Osteocyte (in vitro differentiated cells): ENCODE measurements around the gene KCTD16. TPM values are rescaled to one million over a fixed set of nuclear protein-coding genes. Genes with fewer than 3 reads are reported as not detected.

Experiments used
- DNase-seq: peaks from one replicate; pipeline ENCODE4 v3.0.0; 2021; ENCODE audit warnings: mixed read lengths; ENCODE audit not compliant: unreplicated experiment; ENCODE audit errors: extremely low spot score
- H3K27ac Mint-ChIP-seq: one replicate; pipeline ENCODE4 v1.8.0; 2021; ENCODE audit warnings: mild to moderate bottlenecking, mixed read lengths; ENCODE audit not compliant: unreplicated experiment
- H3K27me3 Mint-ChIP-seq: one replicate; pipeline ENCODE4 v1.8.0; 2021; ENCODE audit warnings: mixed read lengths; ENCODE audit not compliant: unreplicated experiment
- H3K36me3 Mint-ChIP-seq: one replicate; pipeline ENCODE4 v1.8.0; 2021; ENCODE audit warnings: mixed read lengths; ENCODE audit not compliant: unreplicated experiment
- H3K4me1 Mint-ChIP-seq: one replicate; pipeline ENCODE4 v1.8.0; 2021; ENCODE audit warnings: mixed read lengths; ENCODE audit not compliant: unreplicated experiment
- H3K4me3 Mint-ChIP-seq: one replicate; pipeline ENCODE4 v1.8.0; 2021; ENCODE audit warnings: mild to moderate bottlenecking, moderate library complexity, mixed read lengths; ENCODE audit not compliant: unreplicated experiment
- H3K9me3 Mint-ChIP-seq: one replicate; pipeline ENCODE4 v1.8.0; 2021; ENCODE audit warnings: mixed read lengths; ENCODE audit not compliant: unreplicated experiment
- total RNA-seq: library from RNA; stranded (reverse); gene quantifications from 2 replicates; pipeline ENCODE4 v1.2.1, GENCODE V29; 2021
- TF ChIP-seq, protein P1 (sequence below): fragments of 200-600 bp; sonication (generic); IDR thresholded peaks from 2 replicates; pipeline ENCODE4 v1.5.0; 2021; ENCODE audit warnings: antibody characterized with exemption, mild to moderate bottlenecking, moderate library complexity

Gene KCTD16
- total RNA-seq, 1 donor from 2014 or later, result 0.51 TPM

DNA sequence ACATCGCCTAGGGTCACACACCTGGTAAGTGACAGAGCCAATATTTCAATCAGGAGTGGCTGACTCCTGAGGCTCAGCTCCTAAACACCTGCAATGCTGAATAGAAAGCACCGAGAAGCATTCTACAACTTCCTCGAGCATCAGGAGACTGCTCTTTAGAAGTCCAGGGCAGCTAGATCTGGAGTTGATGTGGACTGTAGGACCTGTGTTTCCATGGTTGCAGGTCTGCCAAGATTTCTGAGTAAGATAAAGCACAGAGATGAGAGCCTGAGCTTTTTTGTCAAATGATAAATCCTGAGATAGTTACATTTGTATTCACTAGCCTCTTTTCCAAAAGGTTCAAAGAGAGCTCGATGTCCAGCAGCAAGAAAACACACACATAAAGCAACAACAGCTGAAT, 44.0 kb upstream of the KCTD16 start:
- H3K27ac Mint-ChIP-seq, result no peak overlapping the region
- TF ChIP-seq, protein P1, sequence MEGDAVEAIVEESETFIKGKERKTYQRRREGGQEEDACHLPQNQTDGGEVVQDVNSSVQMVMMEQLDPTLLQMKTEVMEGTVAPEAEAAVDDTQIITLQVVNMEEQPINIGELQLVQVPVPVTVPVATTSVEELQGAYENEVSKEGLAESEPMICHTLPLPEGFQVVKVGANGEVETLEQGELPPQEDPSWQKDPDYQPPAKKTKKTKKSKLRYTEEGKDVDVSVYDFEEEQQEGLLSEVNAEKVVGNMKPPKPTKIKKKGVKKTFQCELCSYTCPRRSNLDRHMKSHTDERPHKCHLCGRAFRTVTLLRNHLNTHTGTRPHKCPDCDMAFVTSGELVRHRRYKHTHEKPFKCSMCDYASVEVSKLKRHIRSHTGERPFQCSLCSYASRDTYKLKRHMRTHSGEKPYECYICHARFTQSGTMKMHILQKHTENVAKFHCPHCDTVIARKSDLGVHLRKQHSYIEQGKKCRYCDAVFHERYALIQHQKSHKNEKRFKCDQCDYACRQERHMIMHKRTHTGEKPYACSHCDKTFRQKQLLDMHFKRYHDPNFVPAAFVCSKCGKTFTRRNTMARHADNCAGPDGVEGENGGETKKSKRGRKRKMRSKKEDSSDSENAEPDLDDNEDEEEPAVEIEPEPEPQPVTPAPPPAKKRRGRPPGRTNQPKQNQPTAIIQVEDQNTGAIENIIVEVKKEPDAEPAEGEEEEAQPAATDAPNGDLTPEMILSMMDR, result no peak
- no peak for DNase-seq
- peaks cover 5% of the 10 kb centered on the region for H3K4me1 Mint-ChIP-seq
- no peaks in the 10 kb centered on the region for H3K9me3 Mint-ChIP-seq
- H3K4me3 Mint-ChIP-seq, result no peak overlapping the region
- H3K27me3 Mint-ChIP-seq, result no peaks in the 10 kb centered on the region
- H3K36me3 Mint-ChIP-seq, result no peaks in the 10 kb centered on the region

DNA sequence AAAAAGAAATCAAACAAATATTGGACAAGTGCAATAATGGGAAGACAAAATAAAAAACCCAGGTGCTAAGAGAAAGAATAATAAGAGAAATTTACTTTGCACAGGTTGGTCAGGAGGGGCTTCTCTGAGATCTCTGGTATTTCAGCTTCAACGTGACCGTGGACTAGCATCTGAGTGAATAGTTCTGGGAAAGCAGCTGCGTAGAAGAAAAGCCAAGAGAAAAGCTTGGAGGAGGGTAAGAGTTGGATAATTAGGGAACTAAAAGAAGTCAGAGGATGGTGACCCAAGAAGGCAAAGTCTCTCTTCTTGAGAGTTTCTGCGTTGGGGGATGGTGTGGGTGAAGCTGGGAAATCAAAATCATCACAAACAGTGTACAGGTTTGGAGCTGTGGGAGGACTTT, 41.8 kb upstream of the KCTD16 start:
- H3K27ac Mint-ChIP-seq, result no peak overlapping the region
- H3K9me3 Mint-ChIP-seq, result no peaks in the 10 kb centered on the region
- H3K4me1 Mint-ChIP-seq, result peaks cover 5% of the 10 kb centered on the region
- no peaks in the 10 kb centered on the region for H3K27me3 Mint-ChIP-seq
- no peaks in the 10 kb centered on the region for H3K36me3 Mint-ChIP-seq
- TF ChIP-seq, protein P1, result no peak
- DNase-seq, result no peak
- H3K4me3 Mint-ChIP-seq, result no peak overlapping the region

- no peak overlapping the region for H3K27ac Mint-ChIP-seq
- H3K9me3 Mint-ChIP-seq, result no peaks in the 10 kb centered on the region
- no peaks in the 10 kb centered on the region for H3K36me3 Mint-ChIP-seq
- no peaks in the 10 kb centered on the region for H3K27me3 Mint-ChIP-seq
- no peak overlapping the region for H3K4me3 Mint-ChIP-seq
- TF ChIP-seq, protein P1, result no peak
- H3K4me1 Mint-ChIP-seq, result peaks cover 1% of the 10 kb centered on the region
- DNase-seq, result no peak
These were observed 40.4 kb upstream of the KCTD16 start for GRCh38 chr5:144130306-144130705.

GRCh38 chr5:144131261-144131660, 39.4 kb upstream of the KCTD16 start:
- Mint-ChIP-seq H3K9me3 (no peaks in the 10 kb centered on the region), H3K36me3 (no peaks in the 10 kb centered on the region), H3K4me1 (no peaks in the 10 kb centered on the region), H3K27me3 (no peaks in the 10 kb centered on the region), H3K4me3 (no peak overlapping the region), H3K27ac (no peak overlapping the region)
- TF ChIP-seq, protein P1, result no peak
- DNase-seq, result no peak

GRCh38 chr5:144133050-144133633, 37.5 kb upstream of the KCTD16 start:
- no peak for DNase-seq
- Mint-ChIP-seq H3K9me3 (no peaks in the 10 kb centered on the region), H3K27ac (no peak overlapping the region), H3K4me3 (no peak overlapping the region), H3K27me3 (no peaks in the 10 kb centered on the region), H3K4me1 (no peaks in the 10 kb centered on the region), H3K36me3 (no peaks in the 10 kb centered on the region)
- TF ChIP-seq, protein P1, result no peak
